BJ (cell line): ENCODE results near the gene TSEN2. TPM values are rescaled to one million over a fixed set of nuclear protein-coding genes. Genes with fewer than 3 reads are reported as not detected.

Experiments
- CTCF ChIA-PET: fragments of 350-600 bp; formaldehyde crosslinking; extraction: SDS; loops from one replicate; lab custom pipeline; 2021; ENCODE audit warnings: antibody characterized with exemption, inconsistent platforms; lab: Yijun Ruan, JAX
- POLR2A ChIA-PET: fragments of 300-600 bp; sonication (Branson Sonifier 250); formaldehyde crosslinking; extraction: SDS; loops from one replicate; lab custom pipeline; 2021; ENCODE audit warnings: antibody characterized with exemption; lab: Charles Lee
- DNase-seq: peaks from one replicate; pipeline ENCODE4 v3.0.0-alpha.2; 2011; ENCODE audit warnings: low read depth
- H3K27me3 ChIP-seq: 2 replicates; pipeline ENCODE4 v1.6.0; 2011; ENCODE audit warnings: low read length; ENCODE audit not compliant: control insufficient read depth, insufficient read depth
- H3K36me3 ChIP-seq: 2 replicates; pipeline ENCODE4 v1.5.1; 2011; ENCODE audit warnings: low read length; ENCODE audit not compliant: control insufficient read depth, insufficient read depth
- H3K4me3 ChIP-seq: 2 replicates; pipeline ENCODE4 v1.5.1; 2011; ENCODE audit warnings: low read depth, mild to moderate bottlenecking, control low read depth, low read length
- CTCF ChIP-seq: IDR thresholded peaks from 2 replicates; pipeline ENCODE4 v1.5.1; 2011; ENCODE audit warnings: low read depth, mild to moderate bottlenecking, control low read depth, inconsistent platforms, low read length, moderate library complexity; ENCODE audit not compliant: insufficient read depth
- polyA plus RNA-seq: library from polyadenylated mRNA; depleted of rRNA; stranded (reverse); fragments of >200 nt; gene quantifications from 2 replicates; pipeline ENCODE4 v1.2.3, GENCODE V29; 2011

TSEN2 gene
- polyA plus RNA-seq, 1 experiment = 8.0 TPM

GRCh38 chr3:12516873-12517272 is 32.6 kb downstream of the TSEN2 start:
- TF ChIP-seq CTCF = no peak
- Histone ChIP-seq H3K27me3 (no peaks in the 10 kb centered on the region), H3K4me3 (no peak overlapping the region), H3K36me3 (no peaks in the 10 kb centered on the region; the same call in 1 of the 2 replicates)
- DNase-seq = no peak
- ChIA-PET POLR2A (no interaction called here), CTCF (no interaction called here)

GRCh38 chr3:12518261-12519028 is 34.2 kb downstream of the TSEN2 start:
- H3K27me3 ChIP-seq = no peaks in the 10 kb centered on the region
- H3K4me3 ChIP-seq = no peak overlapping the region
- no peak for DNase-seq
- CTCF ChIA-PET = interaction anchor here (0.8 to 2.3 kb wide), 2 partner anchors 23 to 65 kb away, joined by 3 to 7 read pairs; no protein-coding TSS in a partner anchor
- POLR2A ChIA-PET = interaction anchor here (0.8 kb wide), 1 partner anchor 739 kb away, joined by 3 read pairs; no protein-coding TSS in a partner anchor
- no peak for TF ChIP-seq CTCF
- H3K36me3 ChIP-seq = no peaks in the 10 kb centered on the region; the same call in 1 of the 2 replicates

- CTCF ChIA-PET = no interaction called here
- no peak for TF ChIP-seq CTCF
- POLR2A ChIA-PET = no interaction called here
Measured at GRCh38 chr3:12521010-12521409, 36.7 kb downstream of the TSEN2 start.

GRCh38 chr3:12522721-12523120 is 38.4 kb downstream of the TSEN2 start:
- ChIA-PET POLR2A (interaction anchor here (0.8 kb wide), 1 partner anchor 14 kb away, joined by 3 read pairs; no protein-coding TSS in a partner anchor), CTCF (no interaction called here)
- Histone ChIP-seq H3K27me3 (no peaks in the 10 kb centered on the region), H3K36me3 (no peaks in the 10 kb centered on the region; the same call in 1 of the 2 replicates), H3K4me3 (no peak overlapping the region)
- DNase-seq = no peak
- no peak for TF ChIP-seq CTCF

More at GRCh38 chr3:12521010-12521409, 36.7 kb downstream of the TSEN2 start:
- no peaks in the 10 kb centered on the region; the same call in 1 of the 2 replicates for H3K36me3 ChIP-seq
- H3K4me3 ChIP-seq = no peak overlapping the region
- no peaks in the 10 kb centered on the region for H3K27me3 ChIP-seq
- DNase-seq = no peak

GRCh38 chr3:12527757-12528143 is 43.5 kb downstream of the TSEN2 start:
- ChIA-PET CTCF (interaction anchor here (0.7 to 2.1 kb wide), 2 partner anchors 19 to 48 kb away, joined by 3 to 5 read pairs; no protein-coding TSS in a partner anchor), POLR2A (no interaction called here)
- Histone ChIP-seq H3K36me3 (0 out of 2 replicates have a peak, but pooled peaks cover 2% of the 10 kb centered on the region), H3K4me3 (no peak overlapping the region), H3K27me3 (no peaks in the 10 kb centered on the region)
- no peak for DNase-seq
- TF ChIP-seq CTCF = no peak
